ENCODE results near the gene BET1.

Gene BET1

DNA sequence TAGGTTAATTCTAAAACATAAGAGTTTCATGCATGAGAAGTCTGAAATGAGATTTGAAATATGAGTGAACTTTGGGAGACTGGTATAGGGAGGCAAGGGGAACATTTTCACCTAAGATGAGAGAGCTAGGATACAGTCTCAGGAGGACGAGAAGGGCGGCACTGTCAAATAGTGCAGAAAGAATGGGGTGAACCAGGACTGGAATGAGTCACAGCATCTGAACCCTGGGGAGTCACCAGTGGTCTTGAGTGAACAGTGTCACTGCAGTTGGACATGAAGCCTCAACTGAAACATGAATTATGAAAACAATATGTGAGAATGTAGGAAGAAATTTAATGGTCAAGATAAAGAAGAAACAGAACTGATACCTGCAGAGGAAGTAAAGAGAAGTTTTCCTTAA is 48.9 kb downstream of the BET1 start:
- no peak for DNase-seq

- DNase-seq: peak; percentile 16
Observed at GRCh38 chr7:93949423-93949822, 54.7 kb downstream of the BET1 start.

- no peak for DNase-seq
Observed at GRCh38 chr7:93948873-93949272, 55.3 kb downstream of the BET1 start.

- no peak for DNase-seq
Observed at GRCh38 chr7:93948106-93948505, 56.0 kb downstream of the BET1 start.

DNA sequence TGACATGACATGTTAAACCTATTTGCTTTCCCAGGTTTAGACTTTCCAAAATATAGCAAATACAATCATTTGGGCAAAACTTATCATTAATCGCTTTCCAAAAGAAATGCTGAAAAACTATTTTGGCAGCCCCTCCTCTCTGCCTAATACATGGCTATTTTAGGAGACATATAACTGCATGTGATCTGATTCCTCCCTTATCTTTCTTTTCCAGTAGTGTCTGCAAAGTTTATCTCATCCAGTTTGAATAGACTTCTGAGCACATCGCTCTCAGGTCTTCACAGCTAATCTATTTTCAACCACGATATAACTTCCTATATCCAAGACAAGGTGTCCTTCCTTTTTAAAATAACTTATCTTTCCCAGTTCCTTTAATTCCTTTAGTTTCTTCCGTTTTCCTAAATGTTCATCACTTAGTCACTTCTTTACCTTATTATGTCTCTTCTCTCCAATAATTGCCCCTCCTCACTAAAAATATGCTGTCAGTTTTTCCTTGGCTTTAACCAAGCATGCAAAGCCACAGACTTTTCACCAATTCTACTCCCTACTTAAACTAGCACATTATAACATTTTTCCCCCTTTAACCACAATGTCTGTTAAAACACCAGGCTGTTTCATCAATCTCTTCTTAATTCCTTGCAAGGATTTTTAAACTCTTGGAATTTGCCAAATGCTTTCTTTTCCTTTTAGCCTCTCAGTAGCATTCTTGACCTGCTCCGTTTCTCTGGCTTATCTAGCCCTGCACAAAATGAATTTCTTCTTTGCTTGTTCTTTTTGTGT is 58.2 kb downstream of the BET1 start:
- DNase-seq: no peak

- no peak for DNase-seq
Observed at GRCh38 chr7:93945083-93945482, 59.1 kb downstream of the BET1 start.

- DNase-seq: no peak
Observed at GRCh38 chr7:93944673-93945072, 59.5 kb downstream of the BET1 start.

GRCh38 chr7:93943816-93944540 is 60.2 kb downstream of the BET1 start:
- DNase-seq: no peak
